HG03342 (cell line): ENCODE results near the gene RAD21L1.

Experiments
- ATAC-seq: cut with Tn5 transposase; IDR thresholded peaks from one replicate; pipeline ENCODE4 v1.9.1; 2021; ENCODE audit warnings: mild to moderate bottlenecking, moderate library complexity; ENCODE audit not compliant: unreplicated experiment

The RAD21L1 gene

DNA sequence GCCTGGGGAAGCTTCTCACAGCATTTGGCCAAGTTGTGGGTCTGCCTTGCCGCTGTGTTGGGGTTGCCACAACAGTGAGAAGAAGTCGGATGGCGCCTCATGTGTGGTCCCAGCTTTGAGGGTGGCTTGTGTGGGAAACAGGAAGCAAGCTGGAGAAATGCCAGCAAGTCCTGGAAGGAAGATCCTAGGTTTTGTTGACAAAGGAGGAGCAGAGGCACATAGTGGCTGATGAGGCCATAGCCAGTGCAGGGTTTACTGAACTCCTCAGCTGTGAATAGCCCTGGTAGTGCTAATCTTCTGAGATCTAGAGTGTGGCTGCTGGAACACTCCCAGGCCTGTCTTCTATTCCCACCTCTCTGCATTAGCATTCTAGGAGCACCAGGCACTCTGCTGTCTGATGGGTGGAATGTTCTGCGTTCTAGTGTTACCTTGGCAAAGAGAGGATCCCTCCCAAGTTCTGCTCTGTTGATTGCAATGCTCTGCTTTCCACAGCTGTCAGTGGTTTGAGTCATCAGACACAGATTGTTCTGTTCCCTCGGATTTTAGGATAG, 65.4 kb downstream of the RAD21L1 start:
- no peak for ATAC-seq

DNA sequence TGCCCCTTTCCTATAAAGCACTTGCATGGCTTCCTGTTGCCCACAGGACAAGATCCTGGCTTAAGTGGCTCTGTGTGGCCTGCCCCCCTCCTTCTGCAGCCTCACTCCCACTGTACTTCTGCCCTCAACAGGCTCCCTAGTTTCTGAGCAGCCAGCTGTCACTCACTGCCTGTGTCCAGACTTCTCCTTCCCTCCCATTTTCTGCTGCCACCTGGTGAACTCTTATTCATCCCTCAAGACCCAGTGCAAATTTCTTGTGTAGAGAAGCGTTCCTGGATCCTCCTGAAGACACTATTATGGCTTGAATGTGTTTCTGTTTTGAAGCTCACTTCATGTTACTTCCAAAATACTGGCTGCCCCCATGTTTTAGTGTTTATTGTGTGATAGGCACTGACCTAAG, 66.8 kb downstream of the RAD21L1 start:
- ATAC-seq, result no peak

DNA sequence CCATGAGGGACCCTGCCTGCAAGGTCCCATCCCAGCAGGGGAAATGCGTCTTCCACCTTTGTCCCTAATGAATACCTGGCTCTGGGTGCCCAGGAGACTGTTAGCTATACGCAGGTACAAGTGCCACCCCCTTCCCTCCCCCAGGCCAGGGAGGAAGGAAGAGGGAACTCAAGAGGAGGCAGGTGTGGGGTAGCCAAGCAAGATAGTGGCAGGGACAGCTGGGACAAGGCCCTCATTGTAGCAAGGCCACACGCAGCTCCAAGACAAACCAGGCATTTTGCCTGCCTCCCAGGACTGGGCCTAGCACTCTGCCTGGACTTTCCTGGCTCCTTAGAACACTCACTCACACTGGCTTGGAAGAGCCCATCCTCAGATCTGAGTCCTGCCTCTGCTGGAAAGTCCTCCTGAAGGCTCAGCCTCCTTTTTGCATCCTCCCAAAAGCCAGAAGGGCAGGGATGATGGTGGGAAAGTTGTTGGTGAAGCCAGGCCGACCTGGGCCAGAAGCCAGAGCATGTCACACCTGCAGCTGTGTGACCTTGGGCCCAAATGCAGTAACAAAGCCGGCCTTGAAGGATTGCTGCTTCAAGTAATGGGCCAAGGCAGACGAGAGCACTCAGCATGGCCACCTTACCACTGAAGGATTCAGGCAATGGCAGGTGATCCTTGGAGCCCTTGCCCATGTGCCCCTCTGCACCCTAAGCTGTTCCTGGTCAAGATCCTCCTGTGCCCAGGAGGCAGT, 68.0 kb downstream of the RAD21L1 start:
- ATAC-seq, result no peak

DNA sequence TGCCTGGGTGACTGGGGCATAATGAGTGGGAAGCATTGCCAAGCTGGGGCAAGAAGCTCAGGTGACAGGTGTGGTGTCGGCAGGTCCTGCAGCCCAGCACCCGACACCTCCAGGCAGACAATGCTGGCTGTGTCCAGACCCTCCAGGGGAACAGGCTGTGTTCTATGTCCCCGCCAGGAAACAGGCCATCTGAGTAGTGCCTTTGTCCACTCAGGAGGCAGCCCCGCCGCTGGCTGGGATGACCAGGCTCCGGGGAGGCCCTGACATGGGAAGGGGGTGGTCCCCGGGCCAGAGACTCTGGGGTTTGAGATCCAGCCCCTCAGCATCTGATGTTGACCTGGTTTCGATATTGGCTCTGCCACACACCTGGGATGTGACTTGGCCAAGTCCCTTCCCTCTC, 68.7 kb downstream of the RAD21L1 start:
- no peak for ATAC-seq

DNA sequence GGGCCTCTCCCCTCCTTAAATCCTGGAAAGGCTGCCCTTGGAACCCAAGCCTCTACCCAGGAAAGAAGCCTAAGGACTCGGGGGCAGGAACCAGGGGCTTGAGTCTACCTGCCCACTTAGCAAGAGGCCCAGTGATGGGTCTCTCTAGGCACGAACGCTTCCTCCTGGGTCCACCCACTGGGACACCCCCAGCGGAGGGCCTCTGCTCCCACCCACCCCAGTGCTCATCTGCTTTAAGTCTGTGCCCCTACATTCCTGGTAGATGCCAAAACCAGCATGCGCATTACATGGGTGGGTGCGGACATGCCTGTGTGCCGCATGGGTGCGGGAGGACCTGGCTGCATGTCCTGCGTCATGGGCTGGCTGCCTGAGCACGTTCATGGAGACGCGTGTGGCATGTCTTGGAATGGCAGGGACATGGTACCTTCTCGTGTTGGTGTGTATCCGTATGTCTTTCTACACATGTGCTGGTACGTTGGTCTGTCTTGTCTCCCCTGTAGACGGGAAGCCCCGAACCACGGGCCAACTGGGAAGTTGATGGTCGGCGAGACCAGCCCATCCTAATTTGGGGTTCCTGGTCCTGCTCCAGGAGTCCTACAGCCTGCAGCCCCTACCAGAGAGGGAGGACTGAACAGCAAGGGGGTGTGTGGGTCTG, 69.6 kb downstream of the RAD21L1 start:
- ATAC-seq, result no peak

DNA sequence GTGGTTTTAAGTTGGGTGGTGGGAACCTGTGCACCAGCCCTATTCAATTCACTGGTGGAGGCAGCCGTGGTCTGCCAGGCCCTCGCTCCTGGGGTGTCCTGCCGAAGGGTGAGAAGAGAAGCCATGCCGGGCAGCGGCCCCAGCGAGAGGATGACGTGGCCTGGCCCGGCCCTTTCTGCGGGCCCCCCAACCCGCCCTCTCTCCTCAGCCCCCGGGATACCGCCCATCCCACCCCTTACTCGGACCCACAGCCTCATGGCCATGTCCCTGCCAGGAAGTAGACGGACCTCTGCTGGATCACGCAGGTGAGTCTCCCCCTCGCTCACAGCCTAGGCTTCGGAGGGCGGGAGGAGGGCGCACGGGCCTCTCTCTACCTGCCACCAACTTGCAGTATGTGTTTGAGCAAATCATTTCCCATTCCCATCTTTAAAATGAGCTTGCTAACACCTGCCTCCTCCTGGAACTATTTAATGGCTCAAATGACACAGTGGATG, 70.3 kb downstream of the RAD21L1 start:
- no peak for ATAC-seq

DNA sequence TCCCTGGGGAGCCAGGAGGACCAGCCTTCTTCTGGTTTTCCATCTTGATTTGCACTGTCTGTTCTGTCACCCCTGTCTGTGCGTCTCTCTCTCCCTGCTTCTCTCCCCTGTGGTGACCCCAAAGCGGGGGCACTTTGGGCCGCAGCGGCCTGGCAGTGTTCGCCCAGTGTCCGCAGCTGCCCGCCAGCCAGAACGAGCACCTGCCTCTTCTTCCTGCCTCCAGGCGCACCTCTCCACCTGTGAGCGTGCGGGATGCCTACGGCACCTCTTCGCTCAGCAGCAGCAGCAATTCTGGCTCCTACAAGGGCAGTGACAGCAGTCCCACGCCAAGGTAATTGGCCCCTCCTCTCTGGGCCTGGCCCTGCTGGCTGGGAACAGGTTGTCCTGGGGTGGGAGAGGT, 71.1 kb downstream of the RAD21L1 start:
- ATAC-seq, result no peak

DNA sequence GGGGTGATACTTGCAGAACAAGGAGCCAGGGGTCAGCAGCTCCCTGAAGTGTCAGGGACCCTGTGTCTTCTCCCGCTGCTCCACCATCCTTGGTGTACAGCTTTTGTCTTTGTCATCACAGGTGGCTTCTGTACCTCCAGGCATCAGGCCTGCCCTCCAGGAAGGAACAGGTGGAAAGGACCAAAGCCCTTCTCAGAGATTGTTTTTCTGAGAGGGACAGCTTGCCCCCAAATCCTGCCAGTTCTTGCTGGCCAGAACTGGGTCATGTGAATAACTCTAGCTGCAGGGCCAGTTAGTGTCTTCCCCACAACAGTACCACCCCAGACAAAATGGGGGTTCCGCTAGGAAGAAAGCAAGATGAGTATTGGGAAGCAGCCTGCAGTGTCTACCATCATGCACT, 71.6 kb downstream of the RAD21L1 start:
- ATAC-seq, result no peak

DNA sequence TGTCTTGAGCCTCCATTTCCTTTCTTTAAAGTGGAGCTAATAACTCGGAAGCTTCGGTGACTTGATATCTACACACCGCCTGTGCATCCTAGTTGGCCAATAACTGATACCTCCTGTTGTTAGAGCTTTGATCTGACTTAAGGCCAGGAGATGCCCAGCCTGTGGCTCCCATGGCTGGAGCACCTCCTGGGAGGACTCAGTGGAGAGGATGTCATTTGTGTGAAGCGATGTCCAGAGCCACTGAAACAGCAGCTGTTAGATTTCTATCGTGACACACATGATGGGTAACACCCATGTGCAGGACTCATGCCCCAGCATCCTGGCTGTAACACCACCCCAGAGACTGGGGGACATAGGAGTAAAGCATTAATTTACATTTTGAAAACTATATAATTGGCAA, 72.3 kb downstream of the RAD21L1 start:
- ATAC-seq, result no peak

DNA sequence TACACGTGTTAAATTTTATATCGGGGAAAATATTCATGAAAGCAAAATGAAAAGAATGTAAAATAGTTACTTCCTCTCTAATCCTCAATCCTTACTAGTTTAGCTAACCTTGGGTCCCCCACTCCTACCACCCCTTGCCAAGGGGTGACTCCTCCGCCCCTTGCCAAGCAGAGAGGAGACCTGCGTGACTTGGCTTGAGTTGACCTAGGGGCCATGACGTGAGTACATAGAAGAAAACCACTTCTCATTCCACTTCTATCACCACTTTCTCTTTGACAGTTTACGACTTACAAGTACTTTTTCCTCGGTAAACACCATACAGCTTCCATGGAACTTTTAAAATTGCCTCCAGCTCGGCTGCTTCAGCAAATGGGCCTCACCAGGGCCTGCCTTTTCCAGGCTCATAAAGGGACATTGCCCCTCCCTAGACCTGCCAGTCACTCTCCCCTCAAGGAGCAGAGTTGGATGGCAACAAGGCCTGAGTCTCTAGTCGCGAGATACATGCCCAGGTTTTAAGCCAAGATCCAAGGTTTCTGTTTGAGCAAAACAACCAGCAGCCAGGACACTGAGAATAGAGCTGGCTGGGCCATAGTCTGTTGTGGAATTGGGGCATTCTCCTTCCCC, 73.2 kb downstream of the RAD21L1 start:
- no peak for ATAC-seq

DNA sequence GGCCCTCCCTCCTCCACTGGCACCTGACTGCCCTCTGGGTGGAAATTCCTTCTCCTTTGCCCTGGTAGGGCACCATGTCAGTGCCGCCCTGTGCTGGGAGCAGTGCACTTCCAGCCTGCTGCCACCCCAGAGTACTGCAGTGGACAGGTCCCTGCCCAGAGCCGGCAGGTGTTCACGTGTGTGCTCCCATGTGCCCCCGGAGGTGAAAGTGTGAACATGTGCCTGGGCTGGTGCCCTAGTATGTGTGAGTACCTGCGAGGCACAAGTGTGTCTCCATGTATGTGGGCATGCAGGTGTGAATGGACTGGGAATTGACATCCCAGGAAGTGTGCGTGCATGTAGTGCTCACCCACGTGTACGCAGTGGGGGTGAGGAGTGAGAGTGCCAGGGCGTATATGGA, 73.7 kb downstream of the RAD21L1 start:
- no peak for ATAC-seq

DNA sequence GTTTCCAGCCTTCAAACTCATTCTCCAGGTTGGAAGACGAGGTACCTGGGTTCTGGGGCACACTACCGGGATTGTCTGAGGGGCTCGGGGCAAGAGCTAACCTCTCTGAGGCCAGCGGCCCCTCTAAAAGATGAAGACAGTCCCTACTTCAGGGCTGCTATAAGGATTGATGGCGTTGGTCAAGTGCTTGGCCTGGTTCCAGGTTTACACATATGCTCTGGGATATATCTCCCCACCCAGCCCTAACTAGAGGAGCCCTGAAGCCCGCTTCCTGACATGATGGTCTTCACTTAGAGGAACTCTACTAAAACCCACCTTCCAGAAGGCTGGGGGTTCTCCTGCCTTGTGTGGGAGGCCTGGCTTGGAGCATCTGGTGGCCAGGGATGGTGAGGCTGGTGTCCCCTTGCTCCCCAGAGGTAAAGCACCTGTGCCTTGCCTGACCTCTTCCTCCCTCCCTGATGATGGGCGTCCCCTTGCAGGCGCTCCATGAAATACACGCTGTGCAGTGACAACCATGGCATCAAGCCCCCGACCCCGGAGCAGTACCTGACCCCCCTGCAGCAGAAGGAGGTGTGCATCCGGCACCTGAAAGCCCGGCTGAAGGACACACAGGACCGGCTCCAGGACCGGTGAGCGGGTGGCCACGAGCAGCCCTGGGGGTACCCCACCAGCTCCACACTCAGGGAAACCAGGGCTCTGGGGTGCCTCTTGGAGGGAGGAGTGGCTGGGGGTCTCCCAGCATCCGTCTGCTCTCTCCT, 74.4 kb downstream of the RAD21L1 start:
- ATAC-seq, result no peak

DNA sequence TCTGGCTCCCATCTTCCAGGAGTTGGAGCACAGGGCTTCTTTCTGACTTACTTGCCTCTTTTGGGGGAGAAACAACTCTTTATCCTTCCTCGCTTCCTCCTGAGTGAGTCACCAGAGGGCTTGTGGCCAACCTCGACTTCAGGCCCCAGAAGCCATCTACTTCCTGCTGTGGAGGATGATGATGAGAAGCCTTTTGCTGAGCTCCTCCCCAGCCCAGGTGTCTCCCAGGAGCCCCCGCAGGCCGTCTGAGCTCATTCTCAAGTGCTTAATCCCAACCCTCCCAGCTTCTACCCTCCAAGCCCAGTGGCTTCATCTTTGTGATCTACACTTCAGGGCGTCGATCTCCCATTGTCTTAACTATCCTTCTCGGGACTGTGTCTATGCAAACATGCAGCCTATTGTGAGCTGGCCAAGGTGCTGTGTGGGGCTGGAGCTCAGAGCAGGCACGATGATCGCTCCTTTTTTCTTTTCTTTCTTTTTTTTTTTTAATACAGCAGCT, 75.2 kb downstream of the RAD21L1 start:
- ATAC-seq, result no peak

DNA sequence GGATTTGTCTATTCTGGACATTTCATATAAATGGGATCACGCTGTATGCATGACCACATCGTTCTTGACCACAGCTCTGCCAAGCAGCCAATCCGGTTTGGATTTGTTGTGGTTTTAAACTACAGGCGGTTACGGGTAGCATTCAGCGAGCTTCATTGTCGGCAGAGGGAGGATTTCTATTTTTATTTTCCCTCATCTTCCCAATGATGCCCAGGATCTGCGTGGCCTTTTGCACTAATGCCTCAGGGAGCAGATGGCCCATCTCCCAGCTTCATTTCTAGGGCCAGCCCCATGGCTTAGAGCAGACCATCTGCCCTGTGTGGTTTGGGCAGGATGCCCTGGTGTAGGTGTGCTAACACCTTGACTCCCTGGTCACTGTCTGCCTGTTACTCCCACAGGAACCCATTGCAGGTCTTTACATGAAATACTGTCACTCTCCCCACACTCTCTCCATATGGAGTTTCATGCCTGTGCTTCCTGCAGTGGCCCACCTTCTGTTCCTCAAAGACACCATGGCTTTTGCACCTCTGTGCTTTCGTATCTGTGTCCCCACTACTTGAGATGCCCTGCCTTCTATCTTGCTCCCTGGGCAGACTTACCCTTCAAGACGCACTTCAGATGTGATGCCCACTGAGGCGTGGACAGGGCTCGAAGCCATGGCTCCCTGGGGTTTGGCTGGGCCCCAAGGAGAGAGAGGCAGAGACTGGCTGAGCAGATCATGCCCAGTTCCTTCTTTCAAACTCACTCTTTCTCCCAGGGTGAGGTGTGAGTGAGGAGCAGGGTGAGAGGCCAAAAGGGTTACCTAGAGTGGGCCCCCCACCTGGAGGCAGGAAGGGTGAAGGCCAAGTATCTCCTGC, 77.1 kb downstream of the RAD21L1 start:
- ATAC-seq, result no peak

DNA sequence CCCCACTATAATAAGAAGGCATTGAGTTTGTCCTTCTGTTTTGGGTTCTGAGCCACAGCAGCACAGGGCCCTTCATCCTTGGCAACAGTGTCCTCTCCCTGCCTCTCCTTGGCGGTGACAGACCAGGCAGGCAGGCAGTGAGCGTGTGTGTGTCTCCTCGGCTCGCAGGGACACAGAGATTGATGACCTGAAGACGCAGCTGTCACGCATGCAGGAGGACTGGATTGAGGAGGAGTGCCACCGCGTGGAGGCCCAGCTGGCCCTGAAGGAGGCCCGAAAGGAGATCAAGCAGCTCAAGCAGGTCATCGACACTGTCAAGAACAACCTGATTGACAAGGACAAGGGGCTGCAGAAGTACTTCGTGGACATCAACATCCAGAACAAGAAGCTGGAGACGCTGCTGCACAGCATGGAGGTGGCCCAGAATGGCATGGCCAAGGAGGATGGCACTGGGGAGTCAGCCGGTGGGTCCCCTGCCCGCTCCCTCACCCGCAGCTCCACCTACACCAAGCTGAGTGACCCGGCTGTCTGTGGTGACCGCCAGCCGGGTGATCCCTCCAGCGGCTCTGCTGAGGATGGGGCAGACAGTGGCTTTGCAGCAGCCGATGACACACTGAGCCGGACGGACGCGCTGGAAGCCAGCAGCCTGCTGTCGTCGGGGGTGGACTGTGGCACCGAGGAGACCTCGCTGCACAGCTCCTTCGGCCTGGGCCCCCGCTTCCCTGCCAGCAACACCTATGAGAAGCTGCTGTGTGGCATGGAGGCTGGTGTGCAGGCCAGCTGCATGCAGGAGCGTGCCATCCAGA, 79.1 kb downstream of the RAD21L1 start:
- no peak for ATAC-seq
